ENCODE data around the gene IDI2.

DNA sequence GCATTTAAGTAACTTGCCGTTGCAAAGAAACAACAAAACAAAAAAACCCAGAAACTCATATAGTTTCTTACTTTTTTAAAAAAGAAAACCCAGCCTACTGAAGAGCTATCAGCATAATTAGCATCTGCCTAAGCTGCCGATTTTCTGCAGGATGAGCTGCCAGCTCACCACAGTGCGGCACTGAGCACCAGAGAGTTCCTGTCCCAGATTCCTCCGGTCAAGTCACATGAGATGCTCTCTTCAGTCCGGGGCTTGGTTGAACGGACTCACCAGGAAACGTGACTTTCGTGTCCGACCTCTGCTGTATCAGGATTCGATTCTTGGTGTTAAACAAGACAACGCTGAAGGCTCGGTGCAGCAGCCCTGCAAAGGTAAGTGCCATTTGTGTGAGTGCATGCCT, 3.2 kb downstream of the IDI2 start:
- TF ChIP-seq CTCF (IDR thresholded peaks at IDR 0.05) (no peak), POLR2A (IDR thresholded peaks at IDR 0.05) (no peak)

Data from right lobe of liver (tissue), 4 donors.